Stimulated activated CD8-positive, alpha-beta memory T cell treated with anti-CD3 and anti-CD28 coated beads, Interleukin-7, amount 100 ng/mL, for 48 hours (primary cell): ENCODE measurements around the gene MRPL34.

Experiments
- DNase-seq, 2 donors: peaks; one replicate each; pipeline ENCODE4 v3.0.0-alpha.2; 2020; ENCODE audit warnings: low read depth in 1 of 2; ENCODE audit errors: extremely low read depth in 1 of 2

Gene MRPL34

DNA sequence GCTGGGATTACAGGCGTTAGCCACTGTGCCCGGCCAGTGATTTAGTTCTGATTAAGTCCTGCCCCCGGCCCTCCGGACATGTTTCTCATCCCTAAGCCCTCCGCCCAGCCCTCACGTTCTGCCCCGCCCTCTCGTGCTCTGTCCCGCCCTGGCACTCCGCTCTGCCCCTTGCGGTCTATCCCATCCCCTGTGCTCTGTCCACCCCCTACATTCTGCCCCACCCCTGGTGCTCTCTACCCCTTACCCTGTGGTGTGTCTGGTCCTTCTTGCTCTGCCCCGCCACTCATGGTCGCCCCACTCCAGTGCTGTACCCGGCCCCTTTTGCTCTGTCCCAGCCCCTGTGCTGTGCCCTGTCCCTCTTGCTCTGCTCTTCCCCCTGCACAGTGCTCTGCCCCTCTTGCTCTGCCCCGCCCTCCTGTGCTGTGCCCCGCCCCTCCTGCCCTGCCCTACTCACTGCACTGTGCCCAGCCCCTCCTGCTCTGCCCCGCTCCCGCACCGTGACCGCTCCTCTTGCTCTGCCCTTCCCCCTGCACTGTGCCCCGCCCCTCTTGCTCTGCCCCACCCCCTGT is 34.7 kb downstream of the MRPL34 start:
- no peak for DNase-seq

DNA sequence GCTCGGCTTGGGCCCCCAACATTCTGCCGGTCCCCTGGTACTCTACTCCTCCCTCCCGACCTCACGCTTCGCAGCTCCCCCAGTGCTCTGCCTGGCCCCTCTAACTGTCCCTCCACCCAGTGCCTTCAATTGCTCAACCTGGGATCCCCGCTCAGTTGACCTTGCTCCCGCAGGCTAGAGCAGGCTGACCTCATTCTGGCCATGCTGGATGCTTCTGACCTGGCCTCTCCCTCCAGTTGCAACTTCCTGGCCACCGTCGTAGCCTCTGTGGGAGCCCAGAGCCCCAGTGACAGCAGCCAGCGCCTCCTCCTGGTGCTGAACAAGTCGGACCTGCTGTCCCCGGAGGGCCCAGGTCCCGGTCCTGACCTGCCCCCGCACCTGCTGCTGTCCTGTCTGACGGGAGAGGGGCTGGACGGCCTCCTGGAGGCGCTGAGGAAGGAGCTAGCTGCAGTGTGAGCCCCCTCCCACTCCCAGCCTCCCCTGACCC is 35.2 kb downstream of the MRPL34 start:
- DNase-seq: no peak

DNA sequence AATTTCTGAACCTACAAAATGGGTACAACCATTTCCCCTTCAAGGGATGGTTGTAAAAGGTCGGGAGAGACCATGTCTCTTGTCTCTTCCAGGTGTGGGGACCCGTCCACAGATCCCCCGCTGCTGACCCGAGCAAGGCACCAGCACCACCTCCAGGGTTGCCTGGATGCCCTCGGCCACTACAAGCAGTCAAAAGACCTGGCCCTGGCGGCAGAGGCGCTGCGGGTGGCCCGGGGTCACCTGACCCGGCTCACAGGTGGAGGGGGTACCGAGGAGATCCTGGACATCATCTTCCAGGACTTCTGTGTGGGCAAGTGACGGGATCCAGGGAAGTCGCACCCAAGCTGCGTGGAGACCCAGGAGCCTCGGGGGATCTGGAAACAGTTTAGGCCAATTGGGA is 35.7 kb downstream of the MRPL34 start:
- DNase-seq: no peak

DNA sequence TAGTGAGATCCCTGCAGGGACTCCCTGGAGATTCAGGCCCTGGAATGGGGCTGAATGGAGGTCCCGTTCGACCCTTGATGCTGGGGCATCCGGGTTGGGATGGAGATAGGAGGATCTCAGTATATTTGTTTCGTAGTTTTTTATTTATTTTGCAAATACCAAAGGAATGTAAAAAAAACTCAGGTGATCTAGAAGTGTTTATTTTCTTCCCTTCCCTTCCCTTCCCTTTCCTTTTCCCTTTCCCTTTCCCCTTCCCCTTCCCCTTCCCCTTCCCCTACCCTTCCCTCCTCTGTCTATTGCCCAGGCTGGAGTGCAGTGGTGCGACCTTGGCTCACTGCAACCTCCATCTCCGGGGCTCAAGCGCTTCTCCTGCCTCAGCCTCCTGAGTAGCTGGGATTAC is 36.2 kb downstream of the MRPL34 start:
- DNase-seq: no peak

DNA sequence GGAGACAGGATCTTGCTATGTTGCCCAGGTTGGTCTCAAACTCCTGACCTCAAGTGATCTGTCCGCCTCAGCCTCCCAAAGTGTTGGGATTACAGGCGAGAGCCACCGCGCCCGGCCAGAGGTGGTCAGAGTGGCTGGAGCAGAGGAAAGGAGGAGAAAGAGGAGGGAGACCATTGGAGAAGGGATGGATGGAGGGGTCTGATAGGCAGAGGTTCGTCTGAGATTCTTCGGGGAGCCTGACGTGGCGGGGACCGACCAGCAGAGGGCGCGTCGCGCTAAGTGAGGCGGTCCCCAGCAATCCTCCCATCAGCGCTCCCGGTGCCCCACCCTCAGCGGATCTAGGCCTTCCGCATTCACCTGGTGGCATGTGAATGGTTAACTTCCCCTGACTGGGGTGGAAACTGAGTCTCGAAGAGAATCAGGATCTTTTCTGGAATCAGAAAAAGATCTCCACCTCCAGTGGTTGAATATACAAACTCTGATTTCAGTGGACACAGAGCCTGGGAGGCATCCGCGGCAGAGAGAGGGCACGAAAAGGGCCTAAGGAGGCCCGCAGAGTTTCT is 40.5 kb downstream of the MRPL34 start:
- peak in 1 of 2 donors; percentile 53 for DNase-seq

DNA sequence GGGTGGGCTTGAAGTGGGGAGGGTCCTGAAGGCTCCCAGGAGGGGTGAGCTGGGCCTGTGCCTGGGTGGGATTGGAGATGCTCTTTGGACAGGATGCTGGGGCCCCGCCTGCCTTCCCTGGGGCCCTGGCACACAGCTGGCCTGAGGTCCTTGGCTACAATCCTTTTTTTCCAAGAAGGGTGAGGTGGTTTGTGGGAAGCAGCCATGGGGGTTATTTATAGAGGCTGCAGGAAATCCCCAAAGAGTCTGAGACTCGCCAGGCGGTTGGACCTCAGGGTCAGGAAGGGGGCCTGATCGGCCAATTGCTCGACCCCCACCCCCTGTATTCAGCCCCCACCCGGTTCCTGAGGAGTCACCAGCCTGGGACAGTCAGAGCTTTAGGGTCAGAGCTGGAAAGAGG is 41.7 kb downstream of the MRPL34 start:
- DNase-seq: no peak

DNA sequence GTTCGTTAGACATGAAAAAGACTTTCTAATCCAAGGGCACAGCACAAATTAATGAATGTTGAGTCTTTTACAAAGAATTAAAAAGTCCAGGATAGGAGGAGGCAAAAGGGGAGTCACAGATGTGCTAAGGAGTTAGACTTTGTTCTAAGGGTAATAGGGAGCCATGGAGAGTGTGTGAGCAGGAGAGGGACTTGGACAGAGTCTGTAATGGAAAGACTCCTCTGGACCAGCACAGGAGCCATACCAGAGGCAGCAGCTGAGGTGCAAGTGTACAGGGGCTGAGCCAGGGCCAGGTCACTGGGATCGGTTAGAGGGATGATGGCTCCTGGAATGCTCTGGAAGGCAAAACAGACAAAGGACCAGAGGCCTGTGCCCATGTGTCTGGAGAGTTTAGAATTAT is 42.2 kb downstream of the MRPL34 start:
- DNase-seq: no peak

DNA sequence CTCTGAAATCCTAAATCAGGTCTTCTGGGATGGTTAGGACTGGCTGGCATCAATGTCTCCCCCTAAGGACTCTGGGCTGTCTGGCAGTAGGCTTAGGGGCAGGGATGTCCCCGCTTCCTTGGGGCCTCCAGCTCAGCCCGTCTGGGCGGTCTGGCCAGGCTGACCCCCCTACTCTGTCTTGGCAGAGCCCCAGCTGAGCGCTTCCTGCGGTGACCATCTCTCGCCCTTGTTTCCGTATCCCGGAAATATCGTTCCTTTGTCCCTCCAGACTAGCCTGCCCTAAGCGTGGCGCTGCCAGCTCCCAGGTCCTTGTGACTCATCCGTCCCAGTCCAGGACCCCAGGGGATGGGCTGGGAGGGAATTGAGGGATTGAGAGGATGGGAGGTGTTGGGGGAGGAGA is 43.0 kb downstream of the MRPL34 start:
- DNase-seq: no peak

DNA sequence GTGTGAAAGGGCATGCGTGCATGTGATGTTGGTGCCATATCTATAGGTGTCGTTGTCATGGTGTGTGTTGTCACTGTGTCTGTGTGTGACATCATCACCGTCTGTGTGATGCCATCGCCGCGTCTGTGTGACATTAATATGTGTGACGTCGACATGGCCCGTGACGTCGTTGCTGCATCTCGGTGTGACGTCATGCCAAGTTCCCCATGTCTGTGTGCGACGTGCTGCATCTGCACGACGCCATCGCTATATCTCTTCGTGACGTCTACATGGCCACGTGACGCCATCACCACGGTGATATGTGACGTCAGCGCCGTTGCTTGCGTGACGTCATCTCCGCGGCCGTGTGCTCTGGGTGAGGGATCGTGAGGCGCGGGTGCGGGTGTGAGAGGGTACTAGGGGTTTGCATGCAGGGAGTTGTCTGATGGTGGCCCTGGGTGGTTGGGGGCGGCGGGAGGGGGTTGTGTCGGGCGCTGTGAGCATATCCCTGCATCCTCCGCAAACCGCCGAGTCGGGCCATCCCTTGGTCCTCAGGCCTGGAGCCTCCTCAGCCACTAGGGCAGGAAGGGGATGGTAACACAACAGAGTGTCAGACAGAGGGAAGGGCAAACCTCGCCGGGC is 46.3 kb downstream of the MRPL34 start:
- DNase-seq: no peak

DNA sequence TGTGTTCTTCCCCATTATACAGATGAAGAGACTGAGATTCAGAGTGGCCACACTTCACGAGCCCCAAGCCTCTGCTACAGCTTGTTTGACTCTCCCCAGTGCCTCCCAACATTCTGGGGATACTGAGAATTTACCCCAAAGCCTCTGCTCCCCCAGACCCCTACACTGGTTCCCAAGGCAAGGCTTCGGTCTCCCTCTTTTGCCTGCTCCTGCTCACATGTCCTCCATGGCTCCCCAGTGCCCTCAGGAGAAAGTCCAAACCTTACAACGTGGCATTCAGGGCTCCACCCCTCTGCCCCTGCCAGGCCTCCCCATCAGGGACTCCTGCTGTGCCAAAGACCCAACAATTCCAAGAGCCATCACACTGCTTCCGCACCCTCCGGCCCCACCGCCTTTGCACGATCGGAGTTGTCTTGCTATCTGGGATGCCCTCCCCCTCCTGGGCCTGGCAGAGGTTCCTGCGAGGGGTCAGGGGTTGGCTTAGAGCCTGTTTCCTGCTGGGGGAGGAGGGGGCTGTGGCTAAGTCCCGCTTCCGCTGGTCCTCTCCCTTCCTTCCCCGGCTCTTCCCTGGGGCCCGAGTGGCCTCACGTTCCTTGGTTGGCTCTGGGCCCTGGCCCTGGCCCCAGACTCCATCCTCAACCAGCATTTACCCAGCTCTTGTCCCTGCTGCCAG is 47.1 kb downstream of the MRPL34 start:
- no peak for DNase-seq

DNA sequence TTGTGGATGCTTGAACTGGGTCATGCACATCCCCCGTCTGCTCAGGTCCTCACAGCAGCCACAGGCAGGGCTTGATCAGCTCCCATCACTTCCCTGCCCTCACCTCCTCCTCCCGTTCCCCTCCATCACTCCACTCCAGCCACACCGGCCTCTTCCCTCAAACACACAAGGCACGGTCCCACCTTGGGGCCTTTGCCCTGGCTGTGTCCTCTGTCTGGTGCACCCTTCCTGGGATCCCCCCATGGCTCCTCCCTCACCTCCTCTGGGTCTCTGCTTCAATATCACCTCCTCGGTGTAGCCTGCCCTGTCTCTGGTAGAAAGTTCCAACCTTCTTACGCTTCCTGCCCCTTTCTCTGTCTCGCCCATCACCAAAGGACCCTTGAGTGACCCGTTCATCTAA is 47.7 kb downstream of the MRPL34 start:
- no peak for DNase-seq
